ENCODE results near the gene CCDC144A.
"Not testable (repeated sequence)": the region's sequence is repeated elsewhere in the genome, so short reads cannot be mapped to it uniquely, and the experiment has no call there.

Gene CCDC144A

GRCh38 chr17:16690447-16690846 lies 406 bp downstream of the CCDC144A start:
- not testable (repeated sequence) for H3K9me3 Mint-ChIP-seq, H3K27me3 Mint-ChIP-seq, ATAC-seq, H3K27ac Mint-ChIP-seq, H3K4me1 Mint-ChIP-seq, H3K36me3 Mint-ChIP-seq, H3K4me3 Mint-ChIP-seq

GRCh38 chr17:16697603-16698002 lies 7.6 kb downstream of the CCDC144A start:
- not testable (repeated sequence) for H3K27ac Mint-ChIP-seq, H3K9me3 Mint-ChIP-seq, ATAC-seq, H3K36me3 Mint-ChIP-seq, H3K27me3 Mint-ChIP-seq, H3K4me1 Mint-ChIP-seq, H3K4me3 Mint-ChIP-seq

DNA sequence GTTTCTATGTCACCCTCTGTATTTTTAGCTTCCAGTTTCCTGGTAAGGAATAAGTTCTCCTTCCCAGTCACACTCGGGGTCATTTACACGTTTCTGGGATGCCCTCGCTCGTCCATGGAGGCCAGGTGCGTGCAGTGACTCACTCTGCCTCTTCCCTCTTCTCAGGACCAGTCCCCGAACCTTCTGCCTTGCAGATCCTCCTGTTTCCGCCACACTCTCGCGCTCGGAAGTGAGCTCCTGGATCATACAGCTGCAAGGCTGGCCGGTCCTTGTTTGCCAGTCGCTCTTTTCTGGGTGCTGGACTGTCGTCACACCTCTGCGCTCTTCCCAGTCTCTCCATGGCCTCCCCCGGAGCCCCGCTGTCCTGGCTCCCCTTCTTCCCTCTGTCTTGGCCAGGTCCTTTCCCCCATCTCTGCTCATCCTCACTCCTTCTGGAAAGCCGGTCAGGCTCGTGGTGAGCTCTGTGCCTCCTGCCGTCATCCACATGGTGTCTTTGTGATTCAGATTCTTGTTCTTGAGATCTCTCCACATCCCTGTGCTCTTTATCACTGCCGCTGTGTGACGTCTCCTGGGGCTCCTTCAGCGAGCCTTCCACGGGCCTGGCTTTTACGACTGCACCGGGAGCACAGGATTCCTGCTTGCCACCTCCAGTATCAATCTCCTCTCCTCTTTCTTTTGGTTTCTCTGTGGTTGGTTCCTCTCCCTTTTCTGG lies 55.6 kb downstream of the CCDC144A start:
- peak overlapping the region; percentile 46 for H3K4me3 Mint-ChIP-seq
- H3K27ac Mint-ChIP-seq, ATAC-seq, H3K36me3 Mint-ChIP-seq, H3K9me3 Mint-ChIP-seq: not testable (repeated sequence)
- H3K4me1 Mint-ChIP-seq, result peaks cover 12% of the 10 kb centered on the region
- H3K27me3 Mint-ChIP-seq, result peaks cover 28% of the 10 kb centered on the region

- H3K27me3 Mint-ChIP-seq, result peaks cover 28% of the 10 kb centered on the region
- not testable (repeated sequence) for H3K4me3 Mint-ChIP-seq, H3K9me3 Mint-ChIP-seq, H3K27ac Mint-ChIP-seq, H3K36me3 Mint-ChIP-seq
- H3K4me1 Mint-ChIP-seq, result peaks cover 21% of the 10 kb centered on the region
- peak; percentile 60 for ATAC-seq
Observed at GRCh38 chr17:16746571-16746970, 56.5 kb downstream of the CCDC144A start.

DNA sequence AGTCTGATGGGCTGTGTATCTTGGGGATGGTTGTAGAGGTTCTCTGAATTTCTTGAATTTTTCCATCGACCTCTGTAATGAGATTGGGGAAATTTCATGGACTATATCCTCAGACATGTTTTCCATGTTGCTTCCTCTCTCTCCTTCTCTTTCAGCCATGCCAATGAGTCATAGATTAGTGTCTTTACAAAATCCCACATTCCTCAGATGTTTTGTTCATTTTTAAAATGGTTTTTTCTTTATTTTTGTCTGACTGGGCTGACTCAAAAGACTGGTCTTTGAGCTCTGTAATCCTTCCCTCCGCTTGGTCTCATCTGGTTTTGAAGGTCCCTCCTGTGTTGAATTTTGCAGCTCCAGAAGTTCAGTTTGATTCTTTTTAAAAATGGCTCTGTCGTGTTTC lies 60.5 kb downstream of the CCDC144A start:
- ATAC-seq, H3K4me3 Mint-ChIP-seq, H3K9me3 Mint-ChIP-seq, H3K27ac Mint-ChIP-seq, H3K36me3 Mint-ChIP-seq: not testable (repeated sequence)
- H3K4me1 Mint-ChIP-seq, result peaks cover 22% of the 10 kb centered on the region
- H3K27me3 Mint-ChIP-seq, result peaks cover 19% of the 10 kb centered on the region

- ATAC-seq, result peak; percentile 93
- H3K27ac Mint-ChIP-seq, H3K36me3 Mint-ChIP-seq, H3K9me3 Mint-ChIP-seq: not testable (repeated sequence)
- peaks cover 14% of the 10 kb centered on the region for H3K4me1 Mint-ChIP-seq
- H3K27me3 Mint-ChIP-seq, result peaks cover 11% of the 10 kb centered on the region
- H3K4me3 Mint-ChIP-seq, result peak overlapping the region; percentile 63
Observed at GRCh38 chr17:16751224-16751923, 61.3 kb downstream of the CCDC144A start.

DNA sequence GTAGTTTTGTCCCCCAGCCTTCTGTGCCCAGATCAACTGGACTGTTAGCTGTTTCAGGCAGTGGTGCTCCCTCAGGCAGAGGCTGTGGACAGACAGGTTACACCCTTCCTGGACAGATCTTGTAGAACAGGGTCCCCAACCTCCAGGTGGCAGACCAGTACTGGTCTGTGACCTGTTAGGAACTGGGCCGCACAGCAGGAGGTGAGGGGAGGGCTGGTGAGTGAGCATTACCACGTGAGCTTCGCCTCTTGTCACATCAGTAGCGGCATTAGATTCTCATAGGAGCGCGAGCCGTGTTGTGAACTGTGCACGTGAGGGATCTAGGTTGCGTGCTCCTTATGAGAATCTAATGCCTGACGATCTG lies 61.9 kb downstream of the CCDC144A start:
- not testable (repeated sequence) for H3K27me3 Mint-ChIP-seq, H3K4me3 Mint-ChIP-seq, H3K27ac Mint-ChIP-seq, H3K36me3 Mint-ChIP-seq, H3K9me3 Mint-ChIP-seq
- peaks cover 11% of the 10 kb centered on the region for H3K4me1 Mint-ChIP-seq
- peak; percentile 56 for ATAC-seq

DNA sequence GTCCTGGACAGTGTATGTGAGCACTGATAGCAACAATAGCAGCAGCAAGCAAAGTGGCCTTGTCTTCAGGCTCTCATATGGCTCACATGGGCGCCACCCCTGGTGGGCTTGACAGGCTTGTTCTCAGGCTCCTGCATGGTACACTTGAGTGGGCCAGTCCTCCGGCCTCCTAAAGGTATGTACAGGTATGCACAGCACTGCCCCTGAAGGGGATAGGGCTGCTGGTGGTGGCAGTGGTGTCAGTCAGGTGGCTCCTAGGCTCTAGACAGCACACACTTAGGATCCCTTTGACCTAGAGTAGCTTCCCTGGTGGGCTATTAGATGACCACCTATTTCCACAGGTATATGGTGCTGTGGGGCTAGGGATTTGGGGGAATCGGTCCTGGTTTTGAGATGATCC lies 67.5 kb downstream of the CCDC144A start:
- not testable (repeated sequence) for H3K36me3 Mint-ChIP-seq, H3K27ac Mint-ChIP-seq, H3K9me3 Mint-ChIP-seq, H3K27me3 Mint-ChIP-seq, ATAC-seq, H3K4me1 Mint-ChIP-seq, H3K4me3 Mint-ChIP-seq

DNA sequence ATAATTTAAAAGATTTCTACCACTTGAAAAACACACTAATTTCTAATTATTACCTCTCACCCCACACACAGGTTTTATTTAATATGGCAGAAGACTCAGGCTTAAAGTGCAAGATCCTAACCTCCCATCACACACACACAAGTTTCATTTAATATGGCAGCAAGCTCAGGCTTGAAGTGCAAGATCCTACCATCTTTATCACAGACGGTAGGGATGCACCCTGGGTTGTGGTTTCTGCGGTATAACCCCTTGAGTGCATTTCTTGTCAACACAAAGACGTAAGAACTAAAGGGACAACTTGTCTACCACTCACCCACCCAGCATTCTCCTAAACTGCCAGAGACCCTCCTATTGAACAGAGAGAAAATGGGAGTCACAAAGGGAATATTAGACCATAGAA lies 68.1 kb downstream of the CCDC144A start:
- not testable (repeated sequence) for H3K36me3 Mint-ChIP-seq, H3K27me3 Mint-ChIP-seq, H3K27ac Mint-ChIP-seq, H3K9me3 Mint-ChIP-seq, ATAC-seq, H3K4me1 Mint-ChIP-seq, H3K4me3 Mint-ChIP-seq

DNA sequence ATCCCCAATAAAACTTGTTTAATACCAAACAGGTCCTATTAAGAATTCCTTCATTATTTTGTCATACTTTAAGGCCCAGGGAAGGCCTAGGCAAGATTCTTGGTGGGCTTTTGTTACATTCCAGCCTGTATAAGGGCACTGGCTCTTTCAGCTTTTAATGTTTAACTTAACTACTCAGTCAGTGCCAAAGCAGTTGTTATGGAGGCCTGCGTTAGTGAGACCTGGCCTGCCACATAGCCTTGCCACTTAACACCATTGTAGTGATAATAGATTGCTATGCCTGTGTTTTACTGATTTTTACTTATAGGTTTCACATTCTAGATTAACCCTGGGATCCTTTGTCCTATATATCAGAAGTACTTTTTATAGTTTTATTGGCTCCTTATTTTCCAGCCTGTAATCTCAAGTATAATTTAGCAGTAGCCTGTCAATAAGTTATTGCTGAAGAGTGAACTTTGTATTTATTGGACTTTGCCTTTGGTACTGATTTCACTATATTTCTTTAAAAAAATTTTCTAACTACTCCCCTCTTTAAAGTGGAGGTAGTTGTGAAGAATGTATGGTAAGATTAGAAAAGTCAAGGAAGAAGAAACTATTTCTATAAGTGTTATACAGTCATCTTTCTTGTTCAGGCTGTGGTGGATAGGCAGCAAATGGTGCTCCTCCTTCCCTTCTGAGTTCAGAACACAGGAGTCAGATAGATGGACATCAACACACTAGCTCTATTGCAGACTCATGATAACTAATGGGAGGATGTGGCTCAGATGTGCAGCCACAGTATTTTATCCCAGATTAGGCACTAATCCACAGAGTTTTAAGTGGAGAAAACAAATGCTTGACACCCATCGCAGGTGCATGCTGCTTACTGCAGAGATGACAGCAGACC lies 78.5 kb downstream of the CCDC144A start:
- not testable (repeated sequence) for ATAC-seq, H3K4me3 Mint-ChIP-seq, H3K27ac Mint-ChIP-seq, H3K4me1 Mint-ChIP-seq, H3K36me3 Mint-ChIP-seq, H3K27me3 Mint-ChIP-seq, H3K9me3 Mint-ChIP-seq

- not testable (repeated sequence) for H3K9me3 Mint-ChIP-seq
Observed at GRCh38 chr17:16772394-16773145, 82.5 kb downstream of the CCDC144A start.

DNA sequence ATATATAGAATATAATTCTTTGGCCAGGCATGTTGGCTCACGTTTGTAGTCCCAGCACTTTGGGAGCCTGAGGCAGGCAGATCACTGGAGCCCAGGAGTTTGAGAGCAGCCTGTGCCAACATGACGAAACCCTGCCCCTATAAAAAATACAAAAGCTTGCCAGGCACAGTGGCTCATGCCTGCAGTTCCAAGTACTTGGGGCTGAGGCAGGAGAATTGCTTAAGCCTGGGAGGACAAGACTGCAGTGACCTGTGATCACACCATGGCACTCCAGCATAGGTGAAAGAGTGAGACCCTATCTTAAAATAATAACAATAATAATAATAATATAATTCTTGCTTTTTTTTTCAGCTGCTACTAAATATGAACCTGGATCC lies 83.1 kb downstream of the CCDC144A start:
- not testable (repeated sequence) for H3K4me3 Mint-ChIP-seq, H3K9me3 Mint-ChIP-seq, H3K36me3 Mint-ChIP-seq, H3K4me1 Mint-ChIP-seq, H3K27me3 Mint-ChIP-seq, H3K27ac Mint-ChIP-seq, ATAC-seq

More at GRCh38 chr17:16772394-16773145, 82.5 kb downstream of the CCDC144A start:
- H3K27me3 Mint-ChIP-seq, H3K4me3 Mint-ChIP-seq, ATAC-seq, H3K27ac Mint-ChIP-seq, H3K36me3 Mint-ChIP-seq, H3K4me1 Mint-ChIP-seq: not testable (repeated sequence)

GRCh38 chr17:16787851-16788250 lies 97.8 kb downstream of the CCDC144A start:
- H3K4me3 Mint-ChIP-seq, H3K27me3 Mint-ChIP-seq, H3K9me3 Mint-ChIP-seq, H3K4me1 Mint-ChIP-seq, H3K36me3 Mint-ChIP-seq, H3K27ac Mint-ChIP-seq, ATAC-seq: not testable (repeated sequence)

GRCh38 chr17:16788889-16789536 lies 99.0 kb downstream of the CCDC144A start:
- not testable (repeated sequence) for H3K4me3 Mint-ChIP-seq, H3K27me3 Mint-ChIP-seq, H3K36me3 Mint-ChIP-seq, ATAC-seq, H3K27ac Mint-ChIP-seq, H3K9me3 Mint-ChIP-seq, H3K4me1 Mint-ChIP-seq

DNA sequence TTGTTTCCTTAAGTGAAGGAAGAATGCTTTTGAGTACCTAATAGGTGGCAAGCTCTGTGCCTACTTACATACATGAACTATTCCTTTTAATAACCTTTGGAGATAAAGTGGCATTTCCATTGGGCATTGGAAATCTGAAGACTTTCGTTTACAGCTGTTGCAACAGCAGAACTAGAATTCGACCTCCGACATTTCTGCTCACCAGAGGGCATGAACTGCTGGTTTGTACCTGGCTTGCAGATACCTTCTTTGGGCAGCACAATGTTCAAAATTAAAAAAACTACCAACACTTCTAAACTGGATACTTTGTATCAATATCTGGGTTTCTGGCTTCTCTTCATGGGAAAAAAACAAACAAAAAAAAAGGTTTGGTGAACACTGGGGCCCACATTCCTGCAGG lies 99.6 kb downstream of the CCDC144A start:
- not testable (repeated sequence) for ATAC-seq, H3K27me3 Mint-ChIP-seq, H3K4me3 Mint-ChIP-seq

More for the DNA sequence above, 99.6 kb downstream of the CCDC144A start:
- H3K36me3 Mint-ChIP-seq, H3K27ac Mint-ChIP-seq, H3K9me3 Mint-ChIP-seq, H3K4me1 Mint-ChIP-seq: not testable (repeated sequence)
